HG03039 (cell line): ENCODE measurements around the gene ZNF563.

Source experiments
- ATAC-seq: cut with Tn5 transposase; IDR thresholded peaks from one replicate; pipeline ENCODE4 v1.9.1; 2021; ENCODE audit warnings: mild to moderate bottlenecking, moderate library complexity; ENCODE audit not compliant: unreplicated experiment

Gene ZNF563

GRCh38 chr19:12294249-12295158 is 38.9 kb downstream of the ZNF563 start, which contains the start of gene ZNF44:
Gene ZNF44, minus strand, starts transcription at chr19:12294883. Its CDS starts 189 bp downstream, at chr19:12294694.
- peak; percentile 90 for ATAC-seq

DNA sequence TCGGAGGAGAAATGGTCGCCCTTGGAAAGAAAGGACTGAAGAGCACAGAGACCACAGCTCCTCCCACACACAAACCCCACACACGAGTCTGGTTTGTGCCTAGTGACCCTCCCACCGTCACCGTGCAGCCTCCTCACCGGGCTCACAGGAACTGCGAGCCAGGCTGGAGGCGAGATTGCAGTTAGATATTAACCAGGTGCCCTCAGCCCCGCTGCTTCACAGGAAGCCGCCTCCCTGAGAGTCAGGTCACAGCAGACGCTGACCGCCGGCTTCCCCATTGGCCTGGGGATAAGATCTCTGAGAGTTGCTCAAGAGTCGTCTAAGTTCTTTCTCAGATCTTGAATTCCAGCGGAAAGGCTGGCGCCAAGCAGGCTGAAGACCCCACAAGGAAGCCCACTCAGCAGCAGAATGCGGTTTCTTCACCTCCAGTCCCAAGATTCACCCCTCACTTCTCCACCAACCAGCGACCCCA is 39.6 kb downstream of the ZNF563 start:
- peak; percentile 27 for ATAC-seq

DNA sequence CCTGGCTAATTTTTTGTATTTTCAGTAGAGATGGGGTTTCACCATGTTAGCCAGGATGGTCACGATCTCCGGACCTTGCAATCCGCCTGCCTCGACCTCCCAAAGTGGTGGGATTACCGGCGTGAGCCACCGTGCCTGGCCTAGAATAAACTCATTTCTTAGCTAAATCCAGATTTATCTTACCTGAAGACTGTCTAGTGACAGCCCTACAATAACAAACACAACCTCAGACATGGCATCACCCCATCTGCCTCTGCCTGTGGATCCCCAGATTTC is 43.7 kb downstream of the ZNF563 start:
- no peak for ATAC-seq

GRCh38 chr19:12287958-12288500 is 45.4 kb downstream of the ZNF563 start:
- no peak for ATAC-seq

DNA sequence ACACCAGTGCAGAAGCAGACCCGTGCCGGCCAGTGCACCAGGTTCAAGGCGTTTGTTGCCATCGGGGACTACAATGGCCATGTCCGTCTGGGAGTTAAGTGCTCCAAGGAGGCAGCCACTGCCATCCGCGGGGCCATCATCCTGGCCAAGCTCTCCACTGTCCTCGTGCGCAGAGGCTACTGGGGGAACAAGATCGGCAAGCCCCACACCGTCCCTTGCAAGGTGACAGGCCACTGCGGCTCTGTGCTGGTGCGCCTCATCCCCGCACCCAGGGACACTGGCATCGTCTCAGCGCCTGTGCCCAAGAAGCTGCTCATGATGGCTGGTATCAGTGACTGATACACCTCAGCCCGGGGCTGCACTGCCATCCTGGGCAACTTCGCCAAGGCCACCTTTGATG is 48.8 kb downstream of the ZNF563 start:
- ATAC-seq = no peak

GRCh38 chr19:12284226-12284625 is 49.2 kb downstream of the ZNF563 start:
- no peak for ATAC-seq

GRCh38 chr19:12278713-12279112 is 54.7 kb downstream of the ZNF563 start:
- no peak for ATAC-seq

- no peak for ATAC-seq
Measured at GRCh38 chr19:12272980-12273901, 60.2 kb downstream of the ZNF563 start.

- no peak for ATAC-seq
Measured at GRCh38 chr19:12272386-12272785, 61.0 kb downstream of the ZNF563 start.

- ATAC-seq = no peak
Measured at GRCh38 chr19:12270854-12271253, 62.6 kb downstream of the ZNF563 start.
